DOHH2 (cell line): Measurements from ENCODE around the gene BAHD1.

ENCODE experiments used
- H3F3A ChIP-seq: fragments of 200-600 bp; sonication (generic), shearing (Covaris generic); 2 replicates; pipeline ENCODE4 v1.6.0; 2016; ENCODE audit warnings: antibody characterized with exemption, mild to moderate bottlenecking; ENCODE audit not compliant: control insufficient read depth, insufficient read depth
- H3K27ac ChIP-seq: fragments of 200-600 bp; sonication (generic); 2 replicates; pipeline ENCODE4 v1.5.1; 2014; ENCODE audit warnings: low read depth, mild to moderate bottlenecking, low read length, moderate library complexity
- H3K27me3 ChIP-seq: fragments of 200-600 bp; sonication (generic); 2 replicates; pipeline ENCODE4 v1.6.1; 2014; ENCODE audit warnings: mild to moderate bottlenecking, low read length, mixed read lengths; ENCODE audit not compliant: control insufficient read depth
- H3K36me3 ChIP-seq: fragments of 200-600 bp; sonication (generic); 2 replicates; pipeline ENCODE4 v1.6.1; 2014; ENCODE audit warnings: mild to moderate bottlenecking, low read length, moderate library complexity, mixed read lengths; ENCODE audit not compliant: control insufficient read depth
- H3K4me1 ChIP-seq: fragments of 200-600 bp; sonication (generic); 2 replicates; pipeline ENCODE4 v1.6.1; 2014; ENCODE audit warnings: mild to moderate bottlenecking, low read length, mixed read lengths; ENCODE audit not compliant: control insufficient read depth
- H3K4me2 ChIP-seq: fragments of 200-600 bp; sonication (generic); 2 replicates; pipeline ENCODE4 v1.6.0; 2014; ENCODE audit warnings: mild to moderate bottlenecking, low read length, moderate library complexity
- H3K4me3 ChIP-seq: fragments of 200-600 bp; sonication (generic); 2 replicates; pipeline ENCODE4 v1.5.1; 2014; ENCODE audit warnings: mild to moderate bottlenecking, low read length, mixed read lengths
- H3K79me2 ChIP-seq: fragments of 200-600 bp; sonication (generic); 2 replicates; pipeline ENCODE4 v1.6.1; 2014; ENCODE audit warnings: mild to moderate bottlenecking, low read length, mixed read lengths; ENCODE audit not compliant: control insufficient read depth
- H3K9me2 ChIP-seq: fragments of 200-600 bp; sonication (generic); replicated peaks from 2 replicates; pipeline ENCODE4 v1.6.1; 2014; ENCODE audit warnings: mild to moderate bottlenecking, low read length, mixed read lengths; ENCODE audit not compliant: control insufficient read depth
- H3K9me3 ChIP-seq: fragments of 200-600 bp; sonication (generic); 2 replicates; pipeline ENCODE4 v1.6.1; 2014; ENCODE audit warnings: antibody characterized with exemption, low read length, mixed read lengths; ENCODE audit not compliant: control insufficient read depth, insufficient read depth
- H4K20me1 ChIP-seq: fragments of 200-600 bp; sonication (generic); 2 replicates; pipeline ENCODE4 v1.6.0; 2014; ENCODE audit warnings: low read depth, mild to moderate bottlenecking, antibody characterized with exemption, low read length, moderate library complexity; ENCODE audit not compliant: control insufficient read depth, insufficient read depth
- EZH2phosphoT487 ChIP-seq: fragments of 200-600 bp; sonication (generic); IDR thresholded peaks from 2 replicates; pipeline ENCODE4 v1.6.1; 2017; ENCODE audit warnings: borderline replicate concordance, mild to moderate bottlenecking, antibody characterized with exemption, low read length, moderate library complexity, mixed read lengths
- TF ChIP-seq, protein P1 (sequence below): fragments of 200-600 bp; sonication (generic); IDR thresholded peaks from one replicate; pipeline ENCODE4 v1.5.1; 2014; ENCODE audit warnings: antibody characterized with exemption, mild to moderate bottlenecking, low read depth, low read length; ENCODE audit not compliant: poor library complexity, severe bottlenecking

Gene BAHD1

DNA sequence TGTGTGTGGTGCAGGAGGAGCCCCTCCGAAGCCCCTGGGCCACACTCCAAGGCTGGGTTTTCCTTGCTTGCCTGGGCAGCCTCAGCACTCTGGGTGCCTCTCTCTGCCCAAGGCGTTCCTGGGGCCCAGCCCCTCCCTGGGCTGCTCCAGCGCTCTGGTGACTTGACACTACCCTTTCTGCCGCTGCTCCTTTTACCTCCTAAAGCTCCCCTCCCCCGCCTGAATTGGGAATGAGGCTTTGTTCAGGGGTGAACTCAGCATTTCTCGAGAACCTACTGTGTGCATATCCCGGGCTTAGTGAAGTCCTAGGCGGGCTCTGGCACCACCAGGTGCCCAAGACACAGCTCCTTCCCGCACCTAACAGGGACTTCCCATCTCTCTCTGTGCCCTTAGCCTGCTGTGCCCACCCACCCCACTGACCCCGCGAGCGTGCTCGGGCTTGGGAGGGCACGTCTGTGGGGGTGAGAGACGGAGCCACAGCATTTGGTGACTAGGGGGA, 1.2 kb upstream of the BAHD1 start:
- H3K4me2 ChIP-seq: peak overlapping the region; percentile 86
- H3K4me3 ChIP-seq: peak overlapping the region; percentile 73
- peaks cover 64% of the 10 kb centered on the region for H3K27me3 ChIP-seq
- no peaks in the 10 kb centered on the region for H3F3A ChIP-seq
- H3K9me2 ChIP-seq: no peaks in the 10 kb centered on the region
- peaks cover 33% of the 10 kb centered on the region for H3K79me2 ChIP-seq
- peaks cover 6% of the 10 kb centered on the region for H4K20me1 ChIP-seq
- TF ChIP-seq EZH2phosphoT487: no peak
- TF ChIP-seq, protein P1, sequence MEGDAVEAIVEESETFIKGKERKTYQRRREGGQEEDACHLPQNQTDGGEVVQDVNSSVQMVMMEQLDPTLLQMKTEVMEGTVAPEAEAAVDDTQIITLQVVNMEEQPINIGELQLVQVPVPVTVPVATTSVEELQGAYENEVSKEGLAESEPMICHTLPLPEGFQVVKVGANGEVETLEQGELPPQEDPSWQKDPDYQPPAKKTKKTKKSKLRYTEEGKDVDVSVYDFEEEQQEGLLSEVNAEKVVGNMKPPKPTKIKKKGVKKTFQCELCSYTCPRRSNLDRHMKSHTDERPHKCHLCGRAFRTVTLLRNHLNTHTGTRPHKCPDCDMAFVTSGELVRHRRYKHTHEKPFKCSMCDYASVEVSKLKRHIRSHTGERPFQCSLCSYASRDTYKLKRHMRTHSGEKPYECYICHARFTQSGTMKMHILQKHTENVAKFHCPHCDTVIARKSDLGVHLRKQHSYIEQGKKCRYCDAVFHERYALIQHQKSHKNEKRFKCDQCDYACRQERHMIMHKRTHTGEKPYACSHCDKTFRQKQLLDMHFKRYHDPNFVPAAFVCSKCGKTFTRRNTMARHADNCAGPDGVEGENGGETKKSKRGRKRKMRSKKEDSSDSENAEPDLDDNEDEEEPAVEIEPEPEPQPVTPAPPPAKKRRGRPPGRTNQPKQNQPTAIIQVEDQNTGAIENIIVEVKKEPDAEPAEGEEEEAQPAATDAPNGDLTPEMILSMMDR: no peak
- peaks cover 34% of the 10 kb centered on the region for H3K4me1 ChIP-seq
- no peaks in the 10 kb centered on the region for H3K9me3 ChIP-seq
- H3K36me3 ChIP-seq: no peaks in the 10 kb centered on the region
- H3K27ac ChIP-seq: no peak overlapping the region

DNA sequence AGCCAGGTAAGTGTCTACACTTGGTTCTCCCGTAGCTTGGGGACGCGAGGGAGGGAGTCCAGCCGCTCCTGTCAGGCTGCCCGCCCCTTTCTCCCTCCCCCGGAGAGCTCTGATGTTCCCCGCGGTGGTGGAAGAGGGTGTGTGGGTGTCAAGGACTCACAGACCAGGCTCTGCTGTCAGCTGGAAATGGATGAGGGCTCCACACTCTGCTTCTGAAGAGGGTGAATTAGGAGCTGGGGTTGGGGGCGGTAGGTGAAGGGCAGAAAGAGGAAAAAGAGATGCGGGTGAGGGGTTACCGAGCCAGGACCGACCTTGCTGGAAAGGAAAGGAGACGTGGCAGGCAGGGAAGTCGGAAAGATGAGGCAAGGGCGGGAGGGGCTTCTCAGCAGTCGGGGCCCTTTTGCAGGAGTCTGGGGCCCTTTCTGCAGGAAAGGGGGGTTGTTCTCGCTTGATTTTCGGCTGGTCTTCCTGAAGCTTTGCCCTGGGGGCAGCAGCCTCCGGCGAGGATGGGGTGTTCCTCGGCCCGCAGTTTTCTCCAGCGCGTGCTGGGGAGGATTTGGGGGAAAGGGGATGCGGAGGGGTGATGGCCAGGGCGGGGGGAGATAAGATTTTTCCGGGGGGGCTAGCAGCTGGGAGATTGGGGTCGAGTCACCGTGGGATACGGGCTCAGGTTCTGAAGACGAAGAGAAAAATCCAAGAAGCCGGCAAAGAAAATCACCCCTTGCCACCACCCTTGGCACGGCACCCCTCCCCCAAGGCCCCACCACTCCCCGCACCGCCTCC, 602 bp upstream of the BAHD1 start:
- Histone ChIP-seq H4K20me1 (peaks cover 9% of the 10 kb centered on the region), H3K27ac (no peak overlapping the region), H3K27me3 (peaks cover 58% of the 10 kb centered on the region), H3K4me1 (peaks cover 34% of the 10 kb centered on the region), H3K36me3 (no peaks in the 10 kb centered on the region), H3F3A (no peaks in the 10 kb centered on the region), H3K4me2 (peak overlapping the region; percentile 86), H3K79me2 (peaks cover 39% of the 10 kb centered on the region), H3K9me3 (no peaks in the 10 kb centered on the region), H3K9me2 (no peaks in the 10 kb centered on the region), H3K4me3 (peak overlapping the region; percentile 73)
- peak; percentile 37; the same call in 1 of the 2 replicates for TF ChIP-seq EZH2phosphoT487
- TF ChIP-seq, protein P1: no peak

DNA sequence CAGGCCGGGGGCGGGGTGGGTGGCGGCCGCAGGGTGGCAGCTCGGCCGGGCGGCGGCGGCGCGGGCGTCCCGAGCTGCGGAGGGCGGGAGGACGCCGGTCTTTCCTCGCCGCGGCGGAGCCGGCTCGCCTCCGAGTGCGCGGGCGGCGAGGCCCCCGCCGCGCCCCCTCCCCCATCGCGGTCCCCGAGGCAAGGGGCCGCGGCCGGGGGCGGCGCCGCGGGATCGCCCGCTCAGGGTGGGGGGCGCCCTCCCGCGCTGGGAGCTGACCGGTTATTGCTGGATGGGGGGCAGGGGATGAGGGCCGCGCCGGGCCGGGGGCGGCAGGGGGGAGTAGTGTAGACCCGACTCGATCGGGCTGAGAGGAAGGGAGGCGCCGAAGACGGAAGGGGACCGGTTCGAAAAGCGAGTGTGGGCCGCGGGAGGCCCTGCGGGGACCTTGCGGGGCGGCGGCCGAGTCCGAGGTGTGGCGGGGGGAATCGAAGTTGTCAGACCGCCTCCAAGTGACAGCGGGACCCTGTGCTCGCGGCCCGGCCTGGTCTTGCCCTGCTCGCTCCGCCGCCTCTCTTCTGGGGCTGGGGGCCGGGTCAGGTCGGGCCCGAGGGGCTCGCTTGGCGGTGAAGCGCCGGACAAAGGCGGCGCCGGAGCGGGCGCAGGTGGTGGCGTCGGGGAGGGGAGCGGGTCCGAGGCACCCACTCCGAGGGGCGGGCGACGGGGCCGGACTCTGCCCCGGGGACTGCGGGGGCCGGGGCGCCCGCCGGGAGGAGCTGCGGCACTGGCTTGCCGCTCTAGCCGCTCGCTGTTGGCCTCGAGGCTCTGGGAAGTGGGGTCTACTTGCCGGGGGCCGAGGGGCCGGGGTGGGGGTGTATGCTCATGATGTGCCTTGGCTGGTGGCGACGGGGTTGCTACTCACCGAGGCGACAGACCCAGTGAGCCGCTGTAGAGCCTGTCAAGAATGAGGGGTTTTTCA, 1.1 kb downstream of the BAHD1 start:
- H3K27ac ChIP-seq: no peak overlapping the region
- peaks cover 9% of the 10 kb centered on the region for H4K20me1 ChIP-seq
- H3K36me3 ChIP-seq: no peaks in the 10 kb centered on the region
- peaks cover 23% of the 10 kb centered on the region for H3K4me1 ChIP-seq
- no peaks in the 10 kb centered on the region for H3F3A ChIP-seq
- H3K9me2 ChIP-seq: no peaks in the 10 kb centered on the region
- peak overlapping the region; percentile 80 for H3K4me3 ChIP-seq
- peaks cover 41% of the 10 kb centered on the region for H3K27me3 ChIP-seq
- H3K4me2 ChIP-seq: peak overlapping the region; percentile 87
- peaks cover 56% of the 10 kb centered on the region for H3K79me2 ChIP-seq
- TF ChIP-seq EZH2phosphoT487: no peak
- TF ChIP-seq, protein P1: peak; percentile 12
- H3K9me3 ChIP-seq: no peaks in the 10 kb centered on the region
